HG03060 (cell line): Measurements from ENCODE around the gene ZNF280B.
"Not testable (repeated sequence)": the region's sequence is repeated elsewhere in the genome, so short reads cannot be mapped to it uniquely, and the experiment has no call there.

ENCODE experiments used
- ATAC-seq: cut with Tn5 transposase; IDR thresholded peaks from one replicate; pipeline ENCODE4 v1.9.1; 2021; ENCODE audit warnings: low read depth, moderate number of reproducible peaks; ENCODE audit not compliant: unreplicated experiment

The ZNF280B gene

GRCh38 chr22:22510833-22511232, 2.3 kb upstream of the ZNF280B start:
- ATAC-seq, result not testable (repeated sequence)

- not testable (repeated sequence) for ATAC-seq
Observed at GRCh38 chr22:22509912-22510311, 1.4 kb upstream of the ZNF280B start.

GRCh38 chr22:22507743-22508273, 734 bp downstream of the ZNF280B start:
- ATAC-seq, result no peak

- ATAC-seq, result no peak
Observed at GRCh38 chr22:22506736-22507135, 1.8 kb downstream of the ZNF280B start.

- ATAC-seq, result no peak
Observed at GRCh38 chr22:22498267-22498666, 10.3 kb downstream of the ZNF280B start.

GRCh38 chr22:22491589-22491988, 17.0 kb downstream of the ZNF280B start:
- ATAC-seq, result not testable (repeated sequence)

- no peak for ATAC-seq
Observed at GRCh38 chr22:22488736-22489135, 19.8 kb downstream of the ZNF280B start.

- ATAC-seq, result no peak
Observed at GRCh38 chr22:22487869-22488597, 20.5 kb downstream of the ZNF280B start.

DNA sequence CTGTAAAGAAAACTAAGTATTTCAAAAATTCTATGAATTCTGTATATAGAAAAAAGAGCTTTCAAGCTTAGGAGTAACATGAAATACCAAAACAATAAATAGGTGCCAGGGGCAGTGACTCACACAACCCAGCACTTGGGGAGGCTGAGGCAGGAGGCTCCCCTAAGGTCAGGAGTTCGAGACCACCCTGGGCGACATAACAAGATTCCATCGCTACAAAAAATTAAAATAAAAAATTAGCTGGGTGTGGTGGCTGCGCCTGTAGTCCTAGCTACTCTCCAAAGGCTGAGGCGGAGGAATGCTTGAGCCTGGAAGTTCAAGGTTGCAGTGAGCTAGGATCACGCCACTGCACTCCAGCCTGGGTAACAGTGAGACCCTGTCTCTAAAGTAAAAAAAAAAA, 21.5 kb downstream of the ZNF280B start:
- ATAC-seq, result no peak

DNA sequence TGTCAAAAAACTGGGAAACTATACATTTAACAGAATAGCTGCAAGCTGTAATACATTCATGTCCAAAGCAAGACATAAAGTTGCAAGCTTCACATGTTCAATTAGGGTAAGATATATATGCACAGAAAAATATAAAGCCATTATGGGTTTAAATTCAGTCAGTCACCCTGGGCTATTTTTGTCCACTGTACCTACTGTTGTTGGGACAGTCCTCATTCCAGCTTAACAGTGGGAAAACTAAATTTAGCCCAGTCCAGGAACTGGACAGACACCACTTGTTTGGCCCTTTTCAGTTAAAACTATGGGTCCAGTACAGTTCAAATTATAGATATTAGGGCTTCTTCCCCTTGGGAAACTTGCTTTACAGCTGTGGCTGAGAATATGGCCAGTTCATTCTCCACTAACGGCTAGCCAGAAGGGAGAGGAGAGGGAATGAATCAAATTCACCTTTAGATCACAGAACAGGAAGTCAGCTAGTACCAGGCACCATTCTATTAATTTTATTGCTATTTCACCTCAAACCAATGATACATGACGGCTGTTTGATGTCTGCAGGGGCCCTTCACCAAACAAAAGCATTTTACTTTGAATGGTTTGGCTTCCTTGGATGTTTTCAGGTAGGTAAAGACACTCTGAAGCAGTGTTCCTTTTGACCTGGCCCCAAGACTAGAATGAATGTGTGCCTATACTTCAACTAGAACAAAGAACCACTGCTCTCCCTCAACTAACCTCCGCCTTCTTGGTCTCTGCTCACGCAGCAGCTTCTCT, 22.2 kb downstream of the ZNF280B start:
- ATAC-seq, result no peak

DNA sequence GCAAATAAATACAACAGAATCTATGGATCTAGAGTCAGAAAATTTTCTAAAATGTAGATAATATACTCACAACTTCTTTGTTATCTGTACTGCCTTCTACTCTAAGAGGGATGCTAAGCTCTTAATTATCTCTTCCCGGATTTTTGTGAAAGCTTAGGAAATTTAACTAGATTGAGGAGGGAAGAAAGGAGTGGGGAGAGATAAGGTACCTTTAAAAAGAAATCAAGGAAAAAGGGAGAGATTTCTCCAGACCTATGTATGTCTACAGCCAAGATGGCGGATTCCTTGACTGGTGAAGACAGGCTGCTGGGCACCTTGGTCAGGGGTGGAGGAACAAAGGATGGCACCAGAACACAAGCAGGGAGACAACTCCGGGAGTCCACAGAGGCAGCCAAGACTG, 23.0 kb downstream of the ZNF280B start:
- no peak for ATAC-seq

- no peak for ATAC-seq
Observed at GRCh38 chr22:22484023-22484422, 24.5 kb downstream of the ZNF280B start.

DNA sequence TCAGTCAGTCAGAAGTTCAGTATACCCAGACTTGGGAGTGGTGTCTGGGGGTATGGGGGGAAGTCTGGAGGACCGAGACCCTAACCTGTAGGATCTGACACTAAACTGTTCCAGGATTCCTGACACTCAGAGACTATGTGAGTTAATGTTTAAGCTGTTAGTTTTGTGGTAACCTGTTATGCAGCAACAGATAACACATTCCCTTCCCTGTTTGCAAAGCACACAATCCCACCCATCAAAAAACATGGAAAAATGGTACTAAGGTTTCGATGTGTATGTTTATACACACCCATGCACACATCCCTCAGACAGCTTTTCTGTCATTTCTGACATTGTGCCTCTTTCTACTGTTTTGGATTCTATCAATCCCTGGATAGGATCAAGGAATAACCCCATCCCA, 27.6 kb downstream of the ZNF280B start:
- no peak for ATAC-seq

DNA sequence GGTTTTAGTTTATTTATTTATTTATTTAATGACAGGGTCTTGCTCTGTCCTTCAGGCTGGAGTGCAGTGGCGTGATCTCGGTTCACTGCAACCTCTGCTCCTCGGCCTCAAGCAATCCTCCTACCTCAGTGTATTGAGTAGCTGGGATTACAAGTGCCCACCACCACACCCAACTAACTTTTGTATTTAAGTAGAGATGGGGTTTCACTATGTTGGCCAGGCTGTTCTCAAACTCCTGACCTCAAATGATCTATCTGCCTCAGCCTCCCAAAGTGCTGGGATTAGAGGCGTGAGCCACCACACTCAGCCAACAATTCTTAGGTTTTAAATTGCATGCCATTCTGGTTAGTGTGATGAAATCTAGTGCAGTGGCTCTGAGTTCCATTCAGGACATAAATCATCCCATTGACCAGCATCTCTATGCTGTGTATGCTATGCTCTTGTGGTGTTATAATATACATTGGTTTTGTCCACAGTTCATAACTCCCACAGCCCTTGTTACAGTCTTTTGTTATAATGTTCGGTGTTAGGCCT, 28.5 kb downstream of the ZNF280B start:
- ATAC-seq, result no peak

- ATAC-seq, result no peak
Observed at GRCh38 chr22:22479116-22479515, 29.4 kb downstream of the ZNF280B start.

DNA sequence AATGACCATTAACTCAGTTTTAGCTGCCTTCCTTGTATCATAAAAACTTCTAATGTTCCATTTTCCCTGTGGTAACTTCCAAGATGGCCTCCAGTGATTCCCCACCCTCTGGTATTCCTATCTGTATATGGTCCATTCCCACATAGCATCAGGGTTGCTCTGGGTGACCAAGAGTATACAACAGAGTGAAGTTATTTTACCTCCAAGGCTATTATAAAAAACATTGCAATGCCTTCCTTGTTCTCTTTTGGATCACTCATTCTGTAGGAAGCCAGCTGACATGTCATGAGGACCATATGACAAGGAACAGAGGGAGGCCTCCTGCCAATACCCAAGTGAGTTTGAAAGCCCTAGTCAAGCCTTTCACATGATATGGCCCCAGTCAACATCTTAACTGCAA, 30.1 kb downstream of the ZNF280B start:
- ATAC-seq, result no peak

GRCh38 chr22:22474733-22475132, 33.8 kb downstream of the ZNF280B start:
- no peak for ATAC-seq

- not testable (repeated sequence) for ATAC-seq
Observed at GRCh38 chr22:22471104-22471503, 37.4 kb downstream of the ZNF280B start.

- ATAC-seq, result no peak
Observed at GRCh38 chr22:22469527-22469926, 39.0 kb downstream of the ZNF280B start.

DNA sequence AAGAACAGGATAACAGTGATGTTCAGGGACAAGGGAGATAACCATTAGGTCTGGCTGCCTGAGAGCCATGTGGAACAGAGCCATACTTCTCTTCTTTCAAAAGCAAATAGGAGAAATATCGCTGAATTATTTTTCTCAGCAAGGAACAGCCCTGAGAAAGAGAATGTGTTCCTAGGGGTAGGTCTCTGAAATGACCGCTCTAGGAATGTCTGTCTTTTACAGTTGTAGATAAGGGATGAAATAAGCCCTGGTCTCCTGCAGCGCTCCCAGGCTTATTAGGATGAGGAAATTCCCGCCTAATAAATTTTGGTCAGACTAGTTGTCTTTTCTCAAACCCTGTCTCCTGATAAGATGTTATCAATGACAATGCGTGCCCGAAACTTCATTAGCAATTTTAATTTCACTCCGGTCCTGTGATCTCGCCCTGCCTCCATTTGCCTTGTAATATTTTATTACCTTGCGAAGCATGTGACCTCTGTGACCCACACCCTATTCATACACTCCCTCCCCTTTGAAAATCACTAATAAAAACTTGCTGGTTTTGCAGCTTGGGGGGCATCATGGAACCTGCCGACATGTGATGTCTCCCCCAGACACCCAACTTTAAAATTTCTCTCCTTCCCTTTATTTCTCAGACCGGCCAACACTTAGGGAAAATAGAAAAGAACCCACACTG, 39.6 kb downstream of the ZNF280B start:
- not testable (repeated sequence) for ATAC-seq

GRCh38 chr22:22467112-22467511, 41.4 kb downstream of the ZNF280B start:
- ATAC-seq, result no peak
